H1 (cell line): ENCODE results near the gene MGST3. TPM values are rescaled to one million over a fixed set of nuclear protein-coding genes. Genes with fewer than 3 reads are reported as not detected.

Experiments used
- CTCF ChIA-PET: fragments of 300-600 bp; sonication (Branson Sonifier 250); formaldehyde crosslinking; loops from one replicate; lab custom pipeline; 2021; ENCODE audit not compliant: partially characterized antibody; lab: Charles Lee
- POLR2A ChIA-PET: fragments of 300-600 bp; sonication (Branson Sonifier 250); formaldehyde crosslinking; loops from one replicate; lab custom pipeline; 2021; ENCODE audit warnings: inconsistent platforms; ENCODE audit not compliant: partially characterized antibody; lab: Charles Lee
- DNase-seq, 2 experiments: peaks; one replicate each; pipeline versions ENCODE4 v3.0.0 to v3.0.0-alpha.2; 2010 to 2022; ENCODE audit warnings: low spot score in 2 of 2, low read depth in 1 of 2, mixed read lengths in 1 of 2
- FAIRE-seq: peaks from 2 replicates; lab custom pipeline; 2011; peaks lifted over from hg19 to GRCh38; lab: Jason Lieb, UNC
- H2AFZ ChIP-seq: 2 replicates; pipeline ENCODE4 v1.8.1; 2012; ENCODE audit warnings: low read length, inconsistent platforms
- H2AK5ac ChIP-seq: 2 replicates; pipeline ENCODE4 v1.6.1; 2013; ENCODE audit warnings: low read depth, low read length
- H2BK120ac ChIP-seq: replicated peaks from 2 replicates; pipeline ENCODE3; 2013; ENCODE audit warnings: low read depth, low read length, inconsistent platforms
- H2BK12ac ChIP-seq: 2 replicates; pipeline ENCODE4 v1.6.1; 2013; ENCODE audit warnings: low read depth, low read length
- H2BK15ac ChIP-seq: 2 replicates; pipeline ENCODE4 v1.6.1; 2013; ENCODE audit warnings: low read length
- H2BK20ac ChIP-seq: 2 replicates; pipeline ENCODE4 v1.6.1; 2013; ENCODE audit warnings: low read length
- H2BK5ac ChIP-seq: 2 replicates; pipeline ENCODE4 v1.6.1; 2013; ENCODE audit warnings: low read depth, low read length
- H3K14ac ChIP-seq: 2 replicates; pipeline ENCODE4 v1.6.1; 2013; ENCODE audit warnings: inconsistent platforms; ENCODE audit not compliant: insufficient read length
- H3K18ac ChIP-seq: 2 replicates; pipeline ENCODE4 v1.6.1; 2013; ENCODE audit warnings: low read length; ENCODE audit errors: extremely low read depth
- H3K23ac ChIP-seq: 2 replicates; pipeline ENCODE4 v1.6.1; 2013; ENCODE audit warnings: inconsistent platforms; ENCODE audit not compliant: insufficient read length
- H3K23me2 ChIP-seq: 2 replicates; pipeline ENCODE4 v1.6.1; 2013; ENCODE audit warnings: low read depth, low read length
- H3K27ac ChIP-seq: 2 replicates; pipeline ENCODE4 v1.6.1; 2011; ENCODE audit warnings: low read depth, low read length, inconsistent platforms
- H3K27me3 ChIP-seq, 4 experiments: replicated peaks in 1 of 4; 1 replicate in 1 of 4; 2 replicates in 3 of 4; pipeline versions ENCODE4 v1.6.1 to v1.8.1; 2011 to 2013; ENCODE audit warnings: low read length in 3 of 4, mild to moderate bottlenecking in 3 of 4, inconsistent platforms in 2 of 4, mixed read lengths in 2 of 4, moderate library complexity in 1 of 4; ENCODE audit not compliant: control insufficient read depth in 3 of 4, insufficient read depth in 3 of 4; ENCODE audit errors: extremely low read depth in 1 of 4
- H3K36me3 ChIP-seq, 4 experiments: 2 replicates each; pipeline versions ENCODE4 v1.6.1 to v1.8.1; 2011 to 2013; ENCODE audit warnings: mild to moderate bottlenecking in 4 of 4, low read length in 3 of 4, moderate library complexity in 2 of 4, control low read depth in 1 of 4, inconsistent platforms in 1 of 4; ENCODE audit not compliant: insufficient read depth in 4 of 4, control insufficient read depth in 2 of 4
- H3K4ac ChIP-seq: replicated peaks from 2 replicates; pipeline ENCODE3; 2013; ENCODE audit warnings: low read length, low read depth, mixed read lengths, inconsistent platforms; ENCODE audit not compliant: insufficient read length
- H3K4me1 ChIP-seq, 4 experiments: replicated peaks in 1 of 4; 1 replicate in 1 of 4; 2 replicates in 3 of 4; pipeline versions ENCODE4 v1.6.1 to v1.8.1; 2011 to 2013; ENCODE audit warnings: low read length in 3 of 4, inconsistent platforms in 2 of 4, mixed read lengths in 1 of 4; ENCODE audit not compliant: insufficient read depth in 4 of 4, control insufficient read depth in 3 of 4
- H3K4me2 ChIP-seq, 2 experiments: 2 replicates each; pipeline versions ENCODE4 v1.6.1 to v1.8.1; 2011 to 2013; ENCODE audit warnings: low read depth in 2 of 2, low read length in 2 of 2, control low read depth in 1 of 2, inconsistent platforms in 1 of 2, mild to moderate bottlenecking in 1 of 2; ENCODE audit not compliant: insufficient read depth in 1 of 2
- H3K4me3 ChIP-seq, 4 experiments: fragments of 200-600, 300-600 bp in 1 of 4; sonication (generic), shearing (Covaris generic), sonication (Bioruptor Twin) in 1 of 4; 2 replicates each; pipeline versions ENCODE4 v1.5.1 to v1.8.1; 2011 to 2016; ENCODE audit warnings: low read length in 4 of 4, low read depth in 3 of 4, control low read depth in 2 of 4, inconsistent platforms in 2 of 4, mild to moderate bottlenecking in 2 of 4, mixed read lengths in 1 of 4, moderate library complexity in 1 of 4; ENCODE audit not compliant: insufficient read depth in 2 of 4; ENCODE audit errors: extremely low read depth in 1 of 4
- H3K56ac ChIP-seq: replicated peaks from 2 replicates; pipeline ENCODE3; 2013; ENCODE audit warnings: low read depth, mild to moderate bottlenecking, mixed read lengths, low read length, inconsistent platforms; ENCODE audit not compliant: insufficient read length
- H3K79me1 ChIP-seq: 2 replicates; pipeline ENCODE4 v1.6.1; 2013; ENCODE audit warnings: low read depth, low read length, control low read depth
- H3K79me2 ChIP-seq, 2 experiments: 2 replicates each; pipeline versions ENCODE4 v1.6.1 to v1.8.1; 2012 to 2013; ENCODE audit warnings: low read length in 2 of 2, mild to moderate bottlenecking in 2 of 2, inconsistent platforms in 1 of 2; ENCODE audit not compliant: insufficient read depth in 2 of 2, control insufficient read depth in 1 of 2
- H3K9ac ChIP-seq, 4 experiments: replicated peaks in 1 of 4; 1 replicate in 1 of 4; 2 replicates in 3 of 4; pipeline versions ENCODE4 v1.6.1 to v1.8.1; 2011 to 2013; ENCODE audit warnings: low read depth in 3 of 4, low read length in 3 of 4, control low read depth in 2 of 4, mild to moderate bottlenecking in 2 of 4, moderate library complexity in 2 of 4, inconsistent platforms in 1 of 4; ENCODE audit errors: extremely low read depth in 1 of 4
- H3K9me3 ChIP-seq, 2 experiments: 2 replicates each; pipeline versions ENCODE4 v1.6.1 to v1.8.1; 2012 to 2013; ENCODE audit warnings: mild to moderate bottlenecking in 2 of 2, moderate library complexity in 2 of 2, control low read depth in 1 of 2, inconsistent platforms in 1 of 2, low read depth in 1 of 2, low read length in 1 of 2, mixed read lengths in 1 of 2; ENCODE audit not compliant: insufficient read depth in 2 of 2
- H4K20me1 ChIP-seq, 2 experiments: replicated peaks in 1 of 2; 2 replicates each; pipeline versions ENCODE3 to v1.8.1; 2011 to 2013; ENCODE audit warnings: inconsistent platforms in 2 of 2, low read length in 2 of 2, mild to moderate bottlenecking in 1 of 2; ENCODE audit not compliant: insufficient read depth in 2 of 2, control insufficient read depth in 1 of 2
- H4K5ac ChIP-seq: 2 replicates; pipeline ENCODE4 v1.6.1; 2013; ENCODE audit warnings: low read length, low read depth, mixed read lengths, inconsistent platforms; ENCODE audit not compliant: insufficient read length
- H4K8ac ChIP-seq: 2 replicates; pipeline ENCODE4 v1.8.0; 2013; ENCODE audit warnings: mild to moderate bottlenecking, moderate library complexity, low read length, inconsistent platforms; ENCODE audit not compliant: insufficient read depth; ENCODE audit errors: extremely low read depth
- H4K91ac ChIP-seq: replicated peaks from 2 replicates; pipeline ENCODE3; 2013; ENCODE audit warnings: low read length, mixed read lengths, inconsistent platforms; ENCODE audit not compliant: insufficient read length
- BCL11A ChIP-seq, 2 experiments: IDR thresholded peaks; one replicate each; pipeline ENCODE4 v1.6.1; 2011; ENCODE audit warnings: low read depth in 2 of 2, low read length in 2 of 2, mild to moderate bottlenecking in 2 of 2
- KDM1A ChIP-seq: fragments of 200-600, 300-600 bp; sonication (generic); IDR thresholded peaks from 2 replicates; pipeline ENCODE4 v1.7.1; 2016; ENCODE audit warnings: mild to moderate bottlenecking, low read length, borderline replicate concordance
- NANOG ChIP-seq: IDR thresholded peaks from 2 replicates; pipeline ENCODE4 v1.6.1; 2011; ENCODE audit warnings: low read length, low read depth, mild to moderate bottlenecking, inconsistent platforms; ENCODE audit not compliant: insufficient read depth, poor library complexity, severe bottlenecking
- SAP30 ChIP-seq: fragments of 300-600 bp; sonication (generic); IDR thresholded peaks from 2 replicates; pipeline ENCODE4 v1.7.1; 2012; ENCODE audit warnings: low read length, moderate library complexity, mild to moderate bottlenecking, inconsistent platforms; ENCODE audit not compliant: insufficient read depth, insufficient replicate concordance
- WGBS, 2 experiments: shearing (Covaris generic) in 1 of 2; methylation state at CpG; one replicate each; pipeline versions ENCODE4 v1.1.6 to v1.1.7; 2013 to 2015; ENCODE audit warnings: low lambda C conversion rate in 2 of 2, mixed read lengths in 2 of 2, inconsistent platforms in 1 of 2, low coverage in 1 of 2, missing lambda C conversion rate in 1 of 2; ENCODE audit not compliant: insufficient replicate concordance in 2 of 2, insufficient coverage in 1 of 2, insufficient read length in 1 of 2; ENCODE audit errors: extremely low coverage in 1 of 2, missing lambda C conversion rate in 1 of 2; 5-methylcytosine and 5-hydroxymethylcytosine counted together
- polyA plus RNA-seq, 7 experiments: library from polyadenylated mRNA; depleted of rRNA in 3 of 7; stranded (reverse) in 5 of 7; unstranded in 2 of 7; fragments of >200 nt in 5 of 7; fragments of 200-250 nt in 2 of 7; gene quantifications; 1 replicate in 5 of 7; 2 replicates in 1 of 7; 4 replicates in 1 of 7; pipeline versions ENCODE4 v1.2.1 to v1.2.3, GENCODE V29; 2011 to 2013; ENCODE audit warnings: missing spikeins in 2 of 7, mixed read lengths in 2 of 7
- total RNA-seq: library from RNA; stranded (reverse); fragmentation: NEBNext Ultra II Directional; extraction: Animal tissue kit (Norgen Biotek cat#: 25700); gene quantifications from 2 replicates; pipeline ENCODE4 v1.2.1, GENCODE V29; 2021

Gene MGST3
- total and polyA plus RNA-seq, 2 of the 8 experiments (the other 6 are each of a cell fraction or from before 2014, with no cell fraction given): 124 to 257 TPM

DNA sequence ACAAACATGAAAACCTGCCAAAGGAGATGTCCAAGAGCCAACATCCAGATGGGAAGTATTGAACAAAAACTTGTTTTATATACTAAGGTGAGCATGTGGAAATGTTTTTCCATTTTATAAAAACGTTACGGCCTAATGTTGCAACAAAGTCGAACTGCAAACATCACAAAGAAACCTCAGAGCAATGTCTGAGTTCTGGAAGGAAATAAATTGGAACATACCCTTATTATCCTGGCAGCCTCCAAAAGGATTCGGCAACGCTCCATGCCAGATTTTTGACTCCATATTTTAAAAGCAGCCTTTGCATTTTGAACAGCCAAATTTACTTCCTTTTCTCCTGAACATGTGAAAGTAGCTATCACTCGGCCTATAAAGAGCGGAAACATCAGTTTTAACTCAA, 64.0 kb downstream of the MGST3 start:
- Histone ChIP-seq H2BK120ac (no peak overlapping the region), H4K91ac (no peak overlapping the region), H2AFZ (no peak overlapping the region), H4K5ac (no peak overlapping the region), H2BK15ac (no peak overlapping the region), H2BK5ac (no peak overlapping the region), H3K36me3 (peaks cover 0 to 14% (median 2%) of the 10 kb centered on the region in 4 experiments; a peak in 3 of 8 replicates), H3K4ac (no peak overlapping the region), H3K79me1 (no peaks in the 10 kb centered on the region; the same call in 1 of the 2 replicates), H3K27me3 (no peaks in the 10 kb centered on the region), H2BK12ac (no peak overlapping the region), H3K4me1 (peaks cover 0 to 3% (median 0%) of the 10 kb centered on the region in 4 experiments; a peak in 1 of 7 replicates), H3K79me2 (peaks cover 0 to 32% of the 10 kb centered on the region in 2 experiments; a peak in 2 of 4 replicates), H2AK5ac (no peak overlapping the region), H3K9ac (no peak overlapping the region)
- FAIRE-seq: no peak
- TF ChIP-seq SAP30 (no peak), NANOG (no peak), BCL11A (IDR thresholded peaks at IDR 0.05; ENCODE audit: low read depth in 2 of 2, low read length in 2 of 2) (no peak), KDM1A (no peak)
- TF ChIP-seq, all 59 proteins: peak for 0
- H3K4me3 ChIP-seq: no peak overlapping the region
- no peak overlapping the region for H3K56ac ChIP-seq
- POLR2A ChIA-PET: no interaction called here
- 94% methylated on average over 7 of the region's 7 CpGs; no CpG with 5 or more reads in 1 of the 2 experiments for WGBS, 2 experiments
- no peak for DNase-seq
- H3K14ac ChIP-seq: no peak overlapping the region
- H3K18ac ChIP-seq: no peak overlapping the region
- H3K23me2 ChIP-seq: peaks cover 3% of the 10 kb centered on the region
- H3K4me2 ChIP-seq: no peak overlapping the region
- no peak overlapping the region for H2BK20ac ChIP-seq
- peaks cover 0 to 2% of the 10 kb centered on the region in 2 experiments for H4K20me1 ChIP-seq
- CTCF ChIA-PET: interaction anchor here (0.6 kb wide), 1 partner anchor 9 kb away, joined by 4 read pairs; no protein-coding TSS in a partner anchor
- H3K9me3 ChIP-seq: peaks cover 6 to 7% of the 10 kb centered on the region in 2 experiments; a peak in 3 of 4 replicates
- no peak overlapping the region for H4K8ac ChIP-seq
- no peak overlapping the region for H3K27ac ChIP-seq
- H3K23ac ChIP-seq: no peak overlapping the region
